Glutamatergic neuron (in vitro differentiated cells): Measurements from ENCODE around the gene SHOX. TPM values are rescaled to one million over a fixed set of nuclear protein-coding genes. Genes with fewer than 3 reads are reported as not detected.

Experiments used
- DNase-seq: peaks from one replicate; pipeline ENCODE4 v3.0.0; 2022
- H3K27ac Mint-ChIP-seq: one replicate; pipeline ENCODE4 v1.8.0; 2020; ENCODE audit warnings: mild to moderate bottlenecking, mixed read lengths, inconsistent platforms; ENCODE audit not compliant: unreplicated experiment
- H3K27me3 Mint-ChIP-seq: one replicate; pipeline ENCODE4 v1.8.0; 2020; ENCODE audit warnings: mild to moderate bottlenecking, moderate library complexity, mixed read lengths, inconsistent platforms; ENCODE audit not compliant: unreplicated experiment
- H3K36me3 Mint-ChIP-seq: one replicate; pipeline ENCODE4 v1.8.0; 2020; ENCODE audit warnings: mild to moderate bottlenecking, mixed read lengths, inconsistent platforms; ENCODE audit not compliant: unreplicated experiment
- H3K4me1 Mint-ChIP-seq: one replicate; pipeline ENCODE4 v1.8.0; 2020; ENCODE audit warnings: mild to moderate bottlenecking, low read depth, mixed read lengths, inconsistent platforms; ENCODE audit not compliant: unreplicated experiment
- H3K4me3 Mint-ChIP-seq: one replicate; pipeline ENCODE4 v1.8.0; 2020; ENCODE audit warnings: mild to moderate bottlenecking, mixed read lengths, inconsistent platforms; ENCODE audit not compliant: unreplicated experiment
- H3K9me3 Mint-ChIP-seq: one replicate; pipeline ENCODE4 v1.8.0; 2020; ENCODE audit warnings: mild to moderate bottlenecking, moderate library complexity, mixed read lengths, inconsistent platforms; ENCODE audit not compliant: unreplicated experiment
- total RNA-seq: library from RNA; stranded (reverse); fragmentation: NEBNext Ultra II Directional; extraction: Animal tissue kit (Norgen Biotek cat#: 25700); gene quantifications from one replicate; pipeline ENCODE4 v1.2.1, GENCODE V29; 2021; ENCODE audit not compliant: unreplicated experiment
- TF ChIP-seq, protein P1 (sequence below): fragments of 200-600 bp; sonication (generic); IDR thresholded peaks from one replicate; pipeline ENCODE4 v1.5.0; 2021; ENCODE audit not compliant: partially characterized antibody, unreplicated experiment

SHOX gene
- total RNA-seq, 1 donor from 2014 or later = 0.22 TPM

DNA sequence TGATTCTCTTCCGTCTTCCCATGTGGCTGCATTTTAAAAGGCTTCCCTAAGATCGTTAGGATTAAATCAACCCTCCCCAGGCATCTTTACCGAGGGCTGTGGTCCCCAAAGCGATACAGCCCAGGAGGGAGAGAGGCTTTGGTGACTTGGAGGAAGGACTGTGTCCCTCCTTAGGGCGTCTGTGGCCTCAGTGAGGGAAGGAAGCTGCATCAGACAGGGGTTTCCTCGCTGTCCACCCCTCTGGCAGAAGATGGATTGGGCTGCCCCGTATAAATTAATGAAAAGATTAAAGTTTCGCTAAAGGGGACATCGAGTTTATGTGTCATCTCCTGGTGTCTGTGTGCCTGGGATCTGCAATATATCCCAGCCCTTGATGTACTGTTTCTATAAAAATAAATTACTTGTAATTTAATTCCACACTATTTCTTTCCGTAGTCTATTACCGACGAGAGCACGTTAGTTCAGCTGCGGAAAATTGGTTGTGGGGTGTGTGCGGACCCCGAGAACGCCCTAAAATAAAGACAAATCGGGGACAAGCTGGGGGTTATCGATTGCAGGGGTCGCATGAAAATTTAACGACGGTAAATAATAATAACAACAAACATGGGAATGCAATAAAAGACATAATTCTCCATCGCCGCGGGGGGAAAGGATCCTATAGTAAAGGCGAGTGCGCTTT lies 6.5 kb downstream of the SHOX start:
- DNase-seq = no peak
- TF ChIP-seq, protein P1, sequence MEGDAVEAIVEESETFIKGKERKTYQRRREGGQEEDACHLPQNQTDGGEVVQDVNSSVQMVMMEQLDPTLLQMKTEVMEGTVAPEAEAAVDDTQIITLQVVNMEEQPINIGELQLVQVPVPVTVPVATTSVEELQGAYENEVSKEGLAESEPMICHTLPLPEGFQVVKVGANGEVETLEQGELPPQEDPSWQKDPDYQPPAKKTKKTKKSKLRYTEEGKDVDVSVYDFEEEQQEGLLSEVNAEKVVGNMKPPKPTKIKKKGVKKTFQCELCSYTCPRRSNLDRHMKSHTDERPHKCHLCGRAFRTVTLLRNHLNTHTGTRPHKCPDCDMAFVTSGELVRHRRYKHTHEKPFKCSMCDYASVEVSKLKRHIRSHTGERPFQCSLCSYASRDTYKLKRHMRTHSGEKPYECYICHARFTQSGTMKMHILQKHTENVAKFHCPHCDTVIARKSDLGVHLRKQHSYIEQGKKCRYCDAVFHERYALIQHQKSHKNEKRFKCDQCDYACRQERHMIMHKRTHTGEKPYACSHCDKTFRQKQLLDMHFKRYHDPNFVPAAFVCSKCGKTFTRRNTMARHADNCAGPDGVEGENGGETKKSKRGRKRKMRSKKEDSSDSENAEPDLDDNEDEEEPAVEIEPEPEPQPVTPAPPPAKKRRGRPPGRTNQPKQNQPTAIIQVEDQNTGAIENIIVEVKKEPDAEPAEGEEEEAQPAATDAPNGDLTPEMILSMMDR = no peak
- peaks cover 38% of the 10 kb centered on the region for H3K27me3 Mint-ChIP-seq
- no peaks in the 10 kb centered on the region for H3K36me3 Mint-ChIP-seq
- peaks cover 27% of the 10 kb centered on the region for H3K9me3 Mint-ChIP-seq
- H3K4me1 Mint-ChIP-seq = peaks cover 18% of the 10 kb centered on the region
- no peak overlapping the region for H3K27ac Mint-ChIP-seq
- peak overlapping the region; percentile 42 for H3K4me3 Mint-ChIP-seq

DNA sequence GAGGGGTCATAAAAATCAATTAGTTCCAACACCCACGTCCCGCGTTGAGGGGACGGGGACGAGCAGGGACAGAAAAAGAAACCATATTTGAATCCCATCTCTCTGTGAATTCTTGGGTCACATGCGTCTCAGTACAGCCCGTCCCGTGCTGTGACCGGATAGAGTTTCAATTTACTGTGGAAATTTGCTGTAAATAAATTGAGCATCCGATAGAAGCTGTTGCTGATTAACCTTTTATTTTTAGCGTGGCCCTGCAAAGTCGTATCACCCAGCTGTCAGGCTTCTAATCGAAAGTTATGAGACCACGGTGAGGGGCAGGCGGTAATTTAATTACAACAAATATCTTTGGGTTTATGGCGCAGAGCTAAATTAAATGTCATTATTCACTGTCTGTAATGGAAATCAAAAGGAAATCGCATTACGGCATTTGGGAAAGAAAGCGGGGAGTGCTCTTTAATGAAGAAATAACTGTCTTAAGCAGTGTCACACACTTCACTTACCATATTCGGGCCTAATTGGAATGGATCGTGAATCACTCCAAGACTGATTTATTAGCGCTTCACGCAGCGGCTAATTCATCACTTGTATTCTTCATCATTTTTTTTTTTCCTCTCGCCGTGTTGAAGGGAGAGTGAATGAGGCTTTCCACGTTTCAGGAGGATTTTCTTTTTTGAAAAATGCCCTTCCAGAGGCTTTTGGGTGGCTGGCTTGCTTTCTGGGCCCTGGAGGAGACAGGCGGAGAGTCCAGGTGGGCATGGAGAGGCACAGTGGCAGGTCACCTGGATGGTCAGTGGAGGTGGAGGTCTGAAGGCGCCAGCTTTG lies 7.3 kb downstream of the SHOX start:
- Mint-ChIP-seq H3K27ac (no peak overlapping the region), H3K27me3 (peaks cover 41% of the 10 kb centered on the region), H3K4me3 (peak overlapping the region; percentile 34), H3K9me3 (peaks cover 26% of the 10 kb centered on the region), H3K36me3 (no peaks in the 10 kb centered on the region), H3K4me1 (peaks cover 18% of the 10 kb centered on the region)
- TF ChIP-seq, protein P1 = no peak
- no peak for DNase-seq

DNA sequence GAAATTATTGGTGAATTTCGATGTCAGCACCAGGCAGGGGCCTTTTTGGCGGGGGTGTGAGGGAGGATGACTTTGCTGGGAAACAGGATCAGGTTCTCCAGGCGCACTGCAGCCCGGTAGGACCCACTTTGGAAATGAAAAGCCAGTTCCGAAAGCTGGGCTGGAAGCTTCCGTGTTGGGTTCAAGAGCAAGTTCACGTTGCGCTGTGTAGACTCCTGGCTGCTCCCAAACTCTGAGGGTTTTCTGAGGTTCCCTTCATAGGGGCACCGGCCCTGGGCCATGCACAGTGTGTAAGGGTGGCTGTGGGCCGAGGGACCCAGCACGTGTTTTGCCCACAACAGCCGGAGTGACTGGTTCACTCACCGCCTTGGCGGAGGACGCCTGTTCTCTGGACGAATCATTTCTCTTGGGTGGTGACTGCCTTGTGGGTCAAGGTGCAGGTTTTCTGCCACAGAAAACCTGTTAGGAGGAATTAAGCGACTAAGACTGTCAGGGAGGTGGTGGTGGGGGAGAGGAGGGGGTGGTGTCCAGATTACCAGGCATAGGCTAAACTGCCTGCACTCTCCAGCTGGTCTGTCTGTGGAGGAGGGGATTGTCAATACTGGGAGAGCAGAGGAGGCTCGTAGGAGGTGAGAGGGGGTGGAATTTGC lies 8.0 kb downstream of the SHOX start:
- H3K27me3 Mint-ChIP-seq = peaks cover 44% of the 10 kb centered on the region
- peaks cover 18% of the 10 kb centered on the region for H3K4me1 Mint-ChIP-seq
- no peak for DNase-seq
- H3K4me3 Mint-ChIP-seq = no peak overlapping the region
- H3K9me3 Mint-ChIP-seq = peaks cover 24% of the 10 kb centered on the region
- H3K27ac Mint-ChIP-seq = no peak overlapping the region
- TF ChIP-seq, protein P1 = no peak
- no peaks in the 10 kb centered on the region for H3K36me3 Mint-ChIP-seq

DNA sequence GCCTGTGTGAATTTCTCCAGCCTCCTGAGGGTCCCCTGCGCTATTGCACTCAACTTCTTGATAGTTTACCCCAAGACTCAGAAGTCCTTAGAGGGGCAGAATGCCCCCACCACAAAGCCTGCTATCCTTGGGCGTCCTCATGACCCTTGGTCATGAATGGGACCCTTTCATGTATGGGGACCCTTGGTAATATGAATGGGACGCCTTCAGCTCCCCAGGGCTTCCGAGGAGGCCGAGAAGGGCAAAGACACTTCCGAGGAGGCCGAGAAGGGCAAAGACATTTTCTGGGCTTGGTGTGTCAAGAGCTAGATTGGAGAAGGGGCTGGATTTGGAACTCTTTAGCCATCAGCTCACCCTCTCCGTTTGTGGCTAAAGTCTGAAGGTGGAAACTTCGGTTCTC lies 8.6 kb downstream of the SHOX start:
- Mint-ChIP-seq H3K4me1 (peaks cover 18% of the 10 kb centered on the region), H3K36me3 (no peaks in the 10 kb centered on the region), H3K27me3 (peaks cover 44% of the 10 kb centered on the region), H3K27ac (no peak overlapping the region), H3K4me3 (no peak overlapping the region), H3K9me3 (peaks cover 22% of the 10 kb centered on the region)
- TF ChIP-seq, protein P1 = no peak
- no peak for DNase-seq

DNA sequence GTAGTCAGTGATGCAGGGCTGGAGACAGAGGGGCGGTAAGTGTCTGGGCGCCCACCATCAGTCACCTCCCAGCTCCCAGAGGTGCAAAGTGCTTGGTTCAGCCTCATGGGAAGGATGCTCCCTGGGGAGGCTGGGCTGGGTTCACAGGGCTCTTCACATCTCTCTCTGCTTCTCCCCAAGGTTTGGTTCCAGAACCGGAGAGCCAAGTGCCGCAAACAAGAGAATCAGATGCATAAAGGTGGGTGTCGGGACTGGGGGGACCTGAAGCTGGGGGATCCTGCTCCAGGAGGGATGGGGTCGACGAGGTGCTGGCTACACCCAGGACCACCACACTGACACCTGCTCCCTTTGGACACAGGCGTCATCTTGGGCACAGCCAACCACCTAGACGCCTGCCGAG lies 10.1 kb downstream of the SHOX start:
- Mint-ChIP-seq H3K27ac (no peak overlapping the region), H3K9me3 (peaks cover 21% of the 10 kb centered on the region), H3K27me3 (peaks cover 43% of the 10 kb centered on the region), H3K4me3 (no peak overlapping the region), H3K36me3 (no peaks in the 10 kb centered on the region), H3K4me1 (peaks cover 13% of the 10 kb centered on the region)
- no peak for DNase-seq
- TF ChIP-seq, protein P1 = no peak
